ENCODE results near the gene UGT1A8.
"Not testable (repeated sequence)": the region's sequence is repeated elsewhere in the genome, so short reads cannot be mapped to it uniquely, and the experiment has no call there.

The UGT1A8 gene

DNA sequence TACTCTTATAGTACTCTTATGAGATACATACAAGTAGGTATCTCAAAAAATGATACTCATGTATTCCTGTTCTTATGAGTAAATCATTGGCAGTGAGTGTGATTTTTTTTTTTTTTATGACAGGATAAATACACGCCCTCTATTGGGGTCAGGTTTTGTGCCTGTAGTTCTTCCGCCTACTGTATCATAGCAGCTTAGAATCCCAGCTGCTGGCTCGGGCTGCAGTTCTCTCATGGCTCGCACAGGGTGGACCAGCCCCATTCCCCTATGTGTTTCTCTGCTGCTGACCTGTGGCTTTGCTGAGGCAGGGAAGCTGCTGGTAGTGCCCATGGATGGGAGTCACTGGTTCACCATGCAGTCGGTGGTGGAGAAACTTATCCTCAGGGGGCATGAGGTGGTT lies at the start of gene UGT1A8:
Gene UGT1A8, plus strand, starts transcription at position 158 of the 400 bp plus-strand sequence. Its CDS starts 75 bp downstream, at position 233.
- DNase-seq (ENCODE audit: low spot score) = not testable (repeated sequence)

GRCh38 chr2:233571001-233571400 lies 46.4 kb upstream of the UGT1A8 start:
- no peak for DNase-seq (ENCODE audit: low spot score)

DNA sequence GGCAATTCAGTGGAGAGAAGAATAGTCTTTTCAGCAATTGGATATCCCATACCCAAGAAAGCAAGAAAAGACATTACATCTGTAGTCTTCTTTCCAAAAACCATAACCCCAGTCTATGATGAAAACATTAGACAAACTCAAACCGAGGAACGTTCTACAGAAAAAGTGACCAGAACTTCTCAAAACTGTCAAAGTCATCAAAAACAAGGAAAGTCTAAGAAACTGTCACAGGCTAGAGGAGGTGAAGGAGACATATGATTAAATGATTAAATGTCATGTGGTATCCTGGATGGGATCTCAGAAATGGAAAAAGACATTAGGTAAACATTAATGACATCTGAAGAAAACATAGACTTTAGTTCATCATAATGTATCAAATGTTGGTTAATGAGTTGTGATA lies 46.0 kb upstream of the UGT1A8 start:
- DNase-seq (ENCODE audit: low spot score) = no peak

- no peak for DNase-seq (ENCODE audit: low spot score)
These were observed 45.0 kb upstream of the UGT1A8 start for GRCh38 chr2:233572468-233572867.

DNA sequence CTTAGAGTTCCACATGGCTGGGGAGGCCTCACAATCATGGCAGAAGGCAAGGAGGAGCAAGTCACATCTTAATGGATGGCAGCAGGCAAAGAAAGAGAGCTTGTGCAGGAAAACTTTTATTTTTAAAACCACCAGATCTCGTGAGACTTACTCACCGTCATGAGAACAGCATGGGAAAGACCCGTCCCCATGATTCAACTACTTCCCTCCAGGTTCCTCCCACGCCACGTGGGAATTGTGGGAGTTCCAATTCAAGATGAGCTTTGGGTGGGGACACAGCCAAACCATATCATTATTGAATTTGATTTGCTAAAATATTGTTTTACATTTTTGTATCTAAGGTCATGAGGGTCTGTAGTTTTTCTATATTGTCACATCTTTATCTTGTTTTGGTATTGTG lies 40.1 kb upstream of the UGT1A8 start:
- not testable (repeated sequence) for DNase-seq (ENCODE audit: low spot score)

DNA sequence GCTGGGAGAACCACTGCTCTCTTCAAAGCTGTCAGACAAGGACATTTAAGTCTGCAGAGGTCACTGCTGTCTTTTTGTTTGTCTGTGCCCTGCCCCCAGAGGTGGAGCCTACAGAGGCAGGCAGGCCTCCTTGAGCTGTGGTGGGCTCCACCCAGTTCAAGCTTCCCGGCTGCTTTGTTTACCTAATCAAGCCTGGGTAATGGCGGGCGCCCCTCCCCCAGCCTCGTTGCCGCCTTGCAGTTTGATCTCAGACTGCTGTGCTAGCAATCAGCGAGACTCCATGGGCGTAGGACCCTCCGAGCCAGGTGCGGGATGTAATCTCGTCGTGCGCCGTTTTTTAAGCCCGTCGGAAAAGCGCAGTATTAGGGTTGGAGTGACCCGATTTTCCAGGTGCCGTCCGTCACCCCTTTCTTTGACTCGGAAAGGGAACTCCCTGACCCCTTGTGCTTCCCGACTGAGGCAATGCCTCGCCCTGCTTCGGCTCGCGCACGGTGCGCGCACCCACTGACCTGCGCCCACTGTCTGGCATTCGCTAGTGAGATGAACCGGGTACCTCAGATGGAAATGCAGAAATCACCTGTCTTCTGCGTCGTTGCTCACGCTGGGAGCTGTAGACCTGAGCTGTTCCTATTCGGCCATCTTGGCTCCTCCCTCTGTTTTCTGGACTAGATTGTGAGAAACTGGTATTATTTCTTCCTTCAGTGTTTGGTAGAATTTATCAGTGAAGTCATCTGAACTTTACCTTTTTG lies 34.0 kb upstream of the UGT1A8 start:
- not testable (repeated sequence) for DNase-seq (ENCODE audit: low spot score)

DNA sequence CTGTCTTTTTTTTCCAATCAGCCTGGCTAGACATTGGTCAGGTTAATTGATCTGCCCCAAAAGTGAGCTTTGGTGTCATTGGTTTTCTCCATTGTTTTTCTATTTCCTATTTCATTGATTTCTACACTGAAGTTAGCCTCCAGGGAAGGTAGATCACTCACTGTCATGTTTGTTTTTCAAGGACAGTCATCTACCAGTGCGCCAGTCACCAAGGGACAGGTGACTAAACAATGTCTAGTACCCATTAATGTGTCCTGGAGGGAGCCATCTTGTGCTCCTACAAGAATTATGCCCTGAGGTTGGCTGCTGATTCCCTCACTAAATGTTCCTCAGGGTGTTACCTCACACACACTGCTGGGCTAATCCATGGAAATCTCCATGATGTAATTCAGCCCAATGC lies 33.2 kb upstream of the UGT1A8 start:
- DNase-seq (ENCODE audit: low spot score) = no peak

DNA sequence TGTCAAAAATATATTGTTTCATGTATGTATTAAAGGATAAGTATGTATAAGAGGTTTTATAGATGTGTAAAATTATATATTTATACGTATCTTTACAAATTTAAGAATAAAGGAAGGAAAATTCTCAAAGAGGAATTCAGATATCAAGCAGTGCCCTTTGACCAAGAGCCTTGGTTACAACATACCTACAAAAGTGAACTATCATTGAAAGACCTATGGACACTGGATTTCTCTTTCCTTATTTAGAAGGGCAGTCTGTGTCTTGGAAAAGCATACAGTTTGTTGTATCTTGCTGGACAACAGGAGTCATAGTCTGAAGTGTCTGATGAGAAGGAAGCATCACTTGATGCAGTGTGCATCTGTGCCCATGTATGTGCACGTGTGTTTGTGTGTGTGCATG lies 29.0 kb upstream of the UGT1A8 start:
- DNase-seq (ENCODE audit: low spot score) = no peak

DNA sequence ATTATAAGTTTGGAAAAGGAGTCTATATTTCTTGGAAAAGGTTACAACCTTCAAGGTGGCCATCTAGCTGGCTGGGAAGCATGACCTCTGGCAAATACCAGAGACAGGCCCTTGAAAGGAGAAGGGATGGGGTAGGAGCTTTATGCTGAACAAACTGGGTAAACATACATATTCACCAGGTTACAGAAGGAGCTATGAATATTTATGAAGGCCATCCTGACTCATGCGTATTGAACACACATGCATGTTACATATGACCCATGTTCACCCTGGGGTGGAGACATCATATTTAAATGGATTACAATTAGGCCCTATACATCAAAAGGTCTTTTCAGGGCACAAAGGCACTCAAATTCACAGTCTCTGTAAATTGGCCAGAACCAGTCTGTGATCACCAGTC lies 24.7 kb upstream of the UGT1A8 start:
- DNase-seq (ENCODE audit: low spot score) = not testable (repeated sequence)

DNA sequence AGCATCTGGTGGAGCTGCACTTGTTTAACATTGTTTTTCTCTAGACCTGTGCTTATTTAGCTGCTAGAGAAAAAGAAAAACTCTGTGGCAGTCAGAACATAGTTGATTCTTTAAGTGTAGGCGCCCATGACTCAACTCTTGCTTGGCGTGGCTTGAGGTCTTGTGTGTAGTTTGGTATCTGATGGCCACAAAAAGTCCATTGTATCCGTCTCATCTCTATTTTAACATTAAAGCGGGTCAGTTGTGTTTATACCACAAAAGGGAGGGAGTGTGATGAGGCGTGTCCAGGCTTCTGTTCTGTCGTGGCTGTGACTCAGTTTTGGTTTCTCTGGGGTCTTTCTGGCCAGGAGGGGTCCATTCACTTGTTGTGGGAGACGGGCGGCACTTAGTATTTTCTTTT lies 24.2 kb upstream of the UGT1A8 start:
- no peak for DNase-seq (ENCODE audit: low spot score)

- no peak for DNase-seq (ENCODE audit: low spot score)
These were observed 19.9 kb upstream of the UGT1A8 start for GRCh38 chr2:233597522-233597921.

GRCh38 chr2:233598952-233599351 lies 18.5 kb upstream of the UGT1A8 start:
- no peak for DNase-seq (ENCODE audit: low spot score)

DNA sequence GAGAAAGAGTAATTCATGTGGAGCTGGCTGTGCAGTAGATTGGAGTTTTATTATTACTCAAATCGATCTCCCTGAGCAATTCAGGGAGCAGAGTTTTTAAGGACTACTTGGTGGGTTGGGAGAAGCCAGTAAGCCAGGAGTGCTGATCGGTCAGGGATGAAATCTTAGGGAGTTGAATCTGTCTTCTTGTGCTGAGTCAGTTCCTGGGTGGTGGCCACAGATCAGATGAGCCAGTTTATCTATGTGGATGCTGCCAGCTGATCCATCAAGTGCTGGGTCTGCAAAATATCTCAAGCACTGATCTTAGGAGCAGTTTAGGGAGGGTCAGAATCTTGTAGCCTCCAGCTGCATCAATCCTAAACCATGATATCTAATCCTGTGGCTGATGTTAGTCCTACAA lies 17.0 kb upstream of the UGT1A8 start:
- DNase-seq (ENCODE audit: low spot score) = no peak

DNA sequence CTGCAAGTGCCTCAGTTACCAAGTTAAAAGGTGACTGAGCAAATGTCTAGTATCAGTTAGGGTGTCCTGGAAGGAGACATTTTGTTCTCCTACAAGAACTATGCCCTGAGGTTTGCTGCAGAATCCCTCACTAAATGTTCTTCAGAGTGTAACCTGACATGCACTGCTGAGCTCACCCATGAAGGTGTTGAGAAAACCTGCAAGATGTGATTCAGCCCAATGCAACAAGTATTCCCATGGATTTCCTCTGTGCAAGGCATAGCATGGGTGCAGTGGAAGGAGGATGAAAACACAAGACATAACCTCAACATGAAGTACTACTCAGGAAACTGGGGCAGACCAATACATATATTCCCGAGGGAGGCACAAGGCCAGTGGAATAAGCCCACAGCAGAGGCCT lies 15.4 kb upstream of the UGT1A8 start:
- DNase-seq (ENCODE audit: low spot score) = no peak

GRCh38 chr2:233603520-233603919 lies 13.9 kb upstream of the UGT1A8 start:
- no peak for DNase-seq (ENCODE audit: low spot score)

DNA sequence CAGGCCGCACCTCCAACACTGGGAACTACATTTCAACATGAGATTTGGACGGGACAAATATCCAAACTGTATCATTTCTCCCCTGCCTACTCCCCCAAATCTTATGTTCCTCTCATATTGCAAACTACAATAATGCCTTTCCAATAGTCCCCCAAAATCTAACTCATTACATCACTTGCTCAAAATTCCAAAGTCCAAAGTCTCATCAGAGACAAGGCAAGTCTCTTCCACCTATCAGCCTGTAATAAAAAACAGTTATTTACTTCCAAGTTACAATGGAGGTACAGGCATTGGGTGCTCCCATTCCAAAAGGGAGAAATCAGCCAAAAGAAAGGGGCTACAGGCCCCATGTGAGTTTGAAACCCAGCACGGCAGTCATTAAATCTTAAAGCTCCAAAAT lies 12.6 kb upstream of the UGT1A8 start:
- DNase-seq (ENCODE audit: low spot score) = no peak

- DNase-seq (ENCODE audit: low spot score) = no peak
These were observed 11.8 kb upstream of the UGT1A8 start for GRCh38 chr2:233605680-233606079.

- no peak for DNase-seq (ENCODE audit: low spot score)
These were observed 6.1 kb upstream of the UGT1A8 start for GRCh38 chr2:233611284-233611683.

GRCh38 chr2:233620204-233620603 lies 2.8 kb downstream of the UGT1A8 start:
- DNase-seq (ENCODE audit: low spot score) = no peak

- not testable (repeated sequence) for DNase-seq (ENCODE audit: low spot score)
These were observed 4.4 kb downstream of the UGT1A8 start for GRCh38 chr2:233621863-233622262.

DNA sequence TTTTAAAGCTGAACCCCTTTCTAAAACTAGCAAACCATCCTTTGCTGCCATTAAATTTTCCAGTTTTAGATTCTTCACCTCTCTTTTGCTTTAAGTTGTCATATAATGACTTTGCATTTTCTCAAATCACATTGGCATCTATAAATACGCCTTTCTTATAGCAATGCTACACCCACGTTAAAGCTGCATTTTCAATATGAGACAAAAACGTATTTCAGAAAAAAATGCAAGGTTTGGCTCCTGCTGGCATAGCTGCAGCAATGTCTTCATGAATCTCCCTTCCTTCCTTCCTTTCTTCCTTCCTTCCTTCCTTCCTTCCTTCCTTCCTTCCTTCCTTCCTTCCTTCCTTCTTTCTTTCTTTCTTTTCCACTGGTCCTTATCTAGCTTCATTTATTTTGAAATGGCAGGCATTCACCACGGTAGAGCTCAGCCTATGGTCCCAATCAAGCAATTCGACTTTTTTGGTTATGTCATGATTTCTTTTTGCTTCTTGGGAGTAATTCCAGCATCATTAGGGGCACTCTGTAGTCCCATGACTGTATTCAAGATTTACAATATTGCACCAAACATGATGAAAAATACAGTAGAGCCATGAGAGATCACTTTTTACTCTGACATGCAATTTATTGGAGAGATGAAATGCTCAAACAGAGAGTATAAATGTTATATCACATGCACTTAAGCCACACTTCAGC lies 10.0 kb downstream of the UGT1A8 start:
- DNase-seq (ENCODE audit: low spot score) = no peak

DNA sequence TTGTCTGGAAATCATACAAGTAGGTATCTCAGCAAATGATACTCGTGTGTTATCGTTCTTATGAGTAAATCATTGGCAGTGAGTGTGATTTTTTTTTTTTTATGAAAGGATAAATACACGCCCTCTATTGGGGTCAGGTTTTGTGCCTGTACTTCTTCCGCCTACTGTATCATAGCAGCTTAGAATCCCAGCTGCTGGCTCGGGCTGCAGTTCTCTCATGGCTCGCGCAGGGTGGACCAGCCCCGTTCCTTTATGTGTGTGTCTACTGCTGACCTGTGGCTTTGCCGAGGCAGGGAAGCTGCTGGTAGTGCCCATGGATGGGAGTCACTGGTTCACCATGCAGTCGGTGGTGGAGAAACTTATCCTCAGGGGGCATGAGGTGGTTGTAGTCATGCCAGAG lies 18.9 kb downstream of the UGT1A8 start, which contains the start of gene UGT1A10:
Gene UGT1A10, plus strand, starts transcription at position 143 of the 400 bp plus-strand sequence. Its CDS starts 75 bp downstream, at position 218.
- not testable (repeated sequence) for DNase-seq (ENCODE audit: low spot score)

DNA sequence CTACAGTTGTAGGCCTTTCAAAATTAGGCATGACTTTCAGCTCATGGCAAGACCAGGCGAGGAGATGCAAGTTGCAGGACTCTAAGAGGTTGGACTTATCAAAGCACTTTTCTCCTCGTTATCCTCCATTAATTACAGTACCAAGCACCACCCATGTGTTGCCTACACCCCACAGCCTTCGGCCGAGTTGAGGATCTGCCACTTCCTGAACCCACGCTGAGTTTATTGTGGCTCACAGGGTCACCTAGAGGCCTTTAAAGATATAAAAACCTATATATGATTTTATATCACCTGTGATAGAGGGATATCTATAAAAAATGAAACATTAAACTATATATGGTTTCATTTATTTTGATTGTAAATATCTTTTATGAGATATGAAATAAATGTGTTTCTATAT lies 21.4 kb downstream of the UGT1A8 start:
- DNase-seq (ENCODE audit: low spot score) = no peak

GRCh38 chr2:233639860-233640259 lies 22.4 kb downstream of the UGT1A8 start:
- no peak for DNase-seq (ENCODE audit: low spot score)

Measured in HuH-7.5 (cell line).